Testis (tissue), 3 donors: ENCODE results near the gene IQCN. TPM values are rescaled to one million over a fixed set of nuclear protein-coding genes. Genes with fewer than 3 reads are reported as not detected.

Experiments used
- DNase-seq: peaks from one replicate; pipeline ENCODE4 v3.0.0-alpha.2; 2019
- H3K27ac ChIP-seq, 2 donors: fragments of 200-600 bp; sonication (generic); one replicate each; pipeline ENCODE4 v1.5.1; 2019
- H3K27me3 ChIP-seq: fragments of 200-600 bp; sonication (generic); one replicate; pipeline ENCODE4 v1.5.1; 2019
- H3K36me3 ChIP-seq: fragments of 200-600 bp; sonication (generic); one replicate; pipeline ENCODE4 v1.5.1; 2017; ENCODE audit warnings: low read depth; ENCODE audit errors: missing control alignments
- H3K4me1 ChIP-seq: fragments of 200-600 bp; sonication (generic); one replicate; pipeline ENCODE4 v1.5.1; 2019
- H3K4me3 ChIP-seq, 2 donors: fragments of 200-600 bp; sonication (generic); one replicate each; pipeline ENCODE4 v1.5.1; 2017 to 2019
- H3K9me3 ChIP-seq: fragments of 200-600 bp; sonication (generic); one replicate; pipeline ENCODE4 v1.5.1; 2017
- POLR2A ChIP-seq: fragments of 450-650 bp; IDR thresholded peaks from one replicate; pipeline ENCODE4 v1.6.1; 2017; ENCODE audit warnings: antibody characterized with exemption, mild to moderate bottlenecking, moderate library complexity
- WGBS, 2 donors: methylation state at CpG; one replicate each; pipeline ENCODE4 v1.1.5; 2018; 5-methylcytosine and 5-hydroxymethylcytosine counted together
- intact Hi-C: fragments of 100-400 bp; cut with DNase I; formaldehyde crosslinking; loops from one replicate; pipeline ENCODE4 v1.15.1; 2023; ENCODE audit warnings: low total_unique reads
- polyA plus RNA-seq: library from polyadenylated mRNA; stranded (reverse); fragments of 350-450 nt; fragmentation: Illumina TruSeq; extraction: RNeasy Lipid Tissue Mini Kit (QIAGEN cat#74804); gene quantifications from one replicate; pipeline ENCODE4 v1.2.3, GENCODE V29; 2014; ENCODE audit warnings: low read depth, low replicate concordance; ENCODE audit not compliant: insufficient read depth
- total RNA-seq, 2 donors: library from RNA; depleted of rRNA; stranded (reverse); fragments of >200 nt; gene quantifications; one replicate each; pipeline ENCODE4 v1.2.3, GENCODE V29; 2016
- TF ChIP-seq, protein P1 (sequence below), 3 experiments: fragments of 450-650 bp in 2 of 3; fragments of 200-600 bp in 1 of 3; sonication (generic) in 1 of 3; IDR thresholded peaks; one replicate each; pipeline ENCODE4 v1.5.1; 2016 to 2019; ENCODE audit warnings: antibody characterized with exemption in 3 of 3, mild to moderate bottlenecking in 2 of 3, moderate library complexity in 1 of 3

IQCN gene
- total and polyA plus RNA-seq, 3 donors from 2014 or later = 30.1 to 88.1 (median 62.3) TPM

DNA sequence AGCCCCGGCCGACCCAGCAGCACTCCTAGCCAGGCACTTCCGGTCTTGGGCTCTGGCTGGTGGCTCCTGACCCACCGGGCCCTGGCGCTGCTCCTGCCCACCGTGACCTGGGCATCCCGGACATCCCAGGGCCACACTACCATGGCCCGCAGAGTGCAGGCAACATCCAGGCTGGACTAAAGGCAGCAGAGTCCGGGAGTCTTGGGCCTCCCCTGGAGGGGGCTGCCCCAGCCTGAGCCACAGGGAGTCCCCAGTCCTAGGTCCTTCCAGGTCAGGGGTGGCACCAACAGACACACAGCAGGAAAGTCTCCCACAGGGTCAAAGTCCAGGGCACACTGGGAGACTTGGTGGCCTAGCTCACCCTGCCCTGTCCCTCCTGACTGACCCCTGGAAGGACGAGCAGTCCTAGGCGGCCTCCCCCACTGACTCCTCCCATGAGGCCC, 37.9 kb upstream of the IQCN start:
- Histone ChIP-seq H3K27ac (no peak overlapping the region), H3K4me1 (peaks cover 9% of the 10 kb centered on the region), H3K9me3 (no peaks in the 10 kb centered on the region), H3K27me3 (no peaks in the 10 kb centered on the region), H3K36me3 (no peaks in the 10 kb centered on the region), H3K4me3 (no peak overlapping the region)
- intact Hi-C loops = no loop called here
- TF ChIP-seq, protein P1, sequence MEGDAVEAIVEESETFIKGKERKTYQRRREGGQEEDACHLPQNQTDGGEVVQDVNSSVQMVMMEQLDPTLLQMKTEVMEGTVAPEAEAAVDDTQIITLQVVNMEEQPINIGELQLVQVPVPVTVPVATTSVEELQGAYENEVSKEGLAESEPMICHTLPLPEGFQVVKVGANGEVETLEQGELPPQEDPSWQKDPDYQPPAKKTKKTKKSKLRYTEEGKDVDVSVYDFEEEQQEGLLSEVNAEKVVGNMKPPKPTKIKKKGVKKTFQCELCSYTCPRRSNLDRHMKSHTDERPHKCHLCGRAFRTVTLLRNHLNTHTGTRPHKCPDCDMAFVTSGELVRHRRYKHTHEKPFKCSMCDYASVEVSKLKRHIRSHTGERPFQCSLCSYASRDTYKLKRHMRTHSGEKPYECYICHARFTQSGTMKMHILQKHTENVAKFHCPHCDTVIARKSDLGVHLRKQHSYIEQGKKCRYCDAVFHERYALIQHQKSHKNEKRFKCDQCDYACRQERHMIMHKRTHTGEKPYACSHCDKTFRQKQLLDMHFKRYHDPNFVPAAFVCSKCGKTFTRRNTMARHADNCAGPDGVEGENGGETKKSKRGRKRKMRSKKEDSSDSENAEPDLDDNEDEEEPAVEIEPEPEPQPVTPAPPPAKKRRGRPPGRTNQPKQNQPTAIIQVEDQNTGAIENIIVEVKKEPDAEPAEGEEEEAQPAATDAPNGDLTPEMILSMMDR (IDR thresholded peaks at IDR 0.05) = no peak
- TF ChIP-seq POLR2A = no peak
- 68 to 85% methylated on average over 3 to 11 of the region's 11 CpGs for WGBS, 2 donors
- no peak for DNase-seq

DNA sequence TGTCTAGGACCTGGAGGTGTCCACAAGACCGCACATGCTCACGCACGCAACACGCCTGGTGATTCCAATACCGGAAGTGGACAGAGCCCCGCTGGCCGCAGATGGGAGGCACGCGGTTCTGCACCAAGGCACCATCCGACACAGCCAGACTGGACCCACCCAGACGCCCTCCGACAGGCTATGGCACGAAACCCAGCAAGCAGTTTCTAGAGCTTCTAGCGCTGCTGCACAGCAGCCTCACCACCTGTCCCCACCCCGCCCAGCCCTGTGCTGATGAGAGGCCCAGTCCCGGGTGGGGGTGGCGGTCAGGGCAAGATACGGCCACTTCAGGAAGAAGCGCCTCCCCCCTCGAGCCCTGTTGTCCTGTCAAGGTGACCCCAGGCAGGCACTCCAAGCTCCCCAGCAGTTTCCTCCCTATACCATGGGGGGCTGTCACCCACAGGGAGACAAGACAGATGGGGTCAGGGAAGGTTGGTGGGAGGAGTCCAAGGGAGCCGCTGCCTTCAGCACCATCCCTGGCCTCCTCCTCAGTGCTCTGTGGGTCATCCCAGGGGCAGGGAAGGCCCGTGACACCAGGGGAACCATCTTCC, 37.3 kb upstream of the IQCN start:
- Histone ChIP-seq H3K4me3 (no peak overlapping the region), H3K9me3 (no peaks in the 10 kb centered on the region), H3K4me1 (peaks cover 11% of the 10 kb centered on the region), H3K36me3 (no peaks in the 10 kb centered on the region), H3K27ac (no peak overlapping the region), H3K27me3 (no peaks in the 10 kb centered on the region)
- 82 to 94% methylated on average over 6 to 20 of the region's 22 CpGs for WGBS, 2 donors
- no peak for TF ChIP-seq POLR2A
- TF ChIP-seq, protein P1 (IDR thresholded peaks at IDR 0.05) = no peak
- DNase-seq = no peak
- intact Hi-C loops = no loop called here

DNA sequence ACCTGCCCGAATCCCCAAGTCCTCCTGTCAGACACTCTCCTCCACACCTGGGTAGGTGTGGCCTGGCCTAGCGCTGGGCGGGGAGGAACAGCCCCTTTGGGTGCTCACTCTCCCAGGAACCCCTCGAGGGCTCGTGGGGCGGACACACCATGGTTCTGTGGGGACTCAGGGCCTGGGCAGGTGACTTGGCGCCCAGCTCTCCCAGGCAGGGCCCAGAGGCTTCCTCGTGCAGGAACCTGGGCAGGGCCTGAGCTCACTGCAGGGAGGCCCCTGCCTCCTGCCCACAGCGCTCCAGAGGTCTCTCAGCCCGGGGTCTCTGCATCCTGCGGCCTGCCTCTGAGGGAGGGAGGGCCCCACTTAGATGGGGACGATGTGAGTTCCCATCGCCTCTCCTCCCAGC, 36.7 kb upstream of the IQCN start:
- Histone ChIP-seq H3K4me1 (peaks cover 16% of the 10 kb centered on the region), H3K4me3 (no peak overlapping the region), H3K36me3 (no peaks in the 10 kb centered on the region), H3K27me3 (no peaks in the 10 kb centered on the region), H3K9me3 (no peaks in the 10 kb centered on the region), H3K27ac (no peak overlapping the region)
- 88 to 89% methylated on average over 8 to 13 of the region's 13 CpGs for WGBS, 2 donors
- intact Hi-C loops = no loop called here
- no peak for TF ChIP-seq POLR2A
- TF ChIP-seq, protein P1 (IDR thresholded peaks at IDR 0.05) = no peak
- no peak for DNase-seq

DNA sequence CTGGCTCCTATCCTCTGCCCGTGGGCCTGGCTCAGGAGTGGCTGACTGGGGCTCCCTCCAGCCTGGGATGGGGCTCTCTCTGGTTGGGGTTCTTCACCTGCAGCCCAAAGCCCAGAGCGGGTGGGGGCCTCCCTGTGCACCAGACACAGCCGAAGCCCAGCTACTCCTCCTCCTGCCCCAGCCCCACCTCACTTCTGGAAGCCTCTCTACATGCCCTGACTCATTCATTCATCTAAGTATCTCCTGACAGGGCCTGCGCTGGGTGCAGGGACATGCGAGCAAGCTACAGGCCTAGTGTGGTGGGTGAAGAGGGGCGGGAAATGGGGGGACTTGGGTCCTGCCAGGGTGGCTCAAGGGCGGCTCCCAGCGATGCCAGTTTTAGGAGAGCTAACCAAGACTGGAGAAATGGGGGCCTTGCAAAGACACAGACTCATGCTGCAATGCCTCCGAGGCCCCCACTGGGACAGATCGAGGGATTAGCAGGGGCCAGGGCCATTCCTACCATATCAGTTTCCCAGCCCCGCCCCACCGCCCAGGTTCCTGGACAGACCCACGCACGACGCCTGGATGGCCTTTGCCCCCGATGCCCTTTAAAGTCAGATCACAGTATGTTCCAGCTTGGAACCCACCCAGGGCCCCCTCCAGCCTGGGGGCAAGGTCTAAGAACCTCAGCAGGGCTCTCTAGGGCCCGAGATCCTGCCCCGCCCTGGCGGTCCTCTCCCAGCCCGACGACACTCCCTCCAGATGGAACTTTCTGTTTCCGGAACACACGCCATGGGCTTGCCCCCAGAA, 36.1 kb upstream of the IQCN start:
- no peak overlapping the region for H3K27ac ChIP-seq
- WGBS, 2 donors = 82 to 88% methylated on average over 13 to 23 of the region's 23 CpGs
- no peaks in the 10 kb centered on the region for H3K9me3 ChIP-seq
- H3K27me3 ChIP-seq = no peaks in the 10 kb centered on the region
- intact Hi-C loops = no loop called here
- H3K36me3 ChIP-seq = no peaks in the 10 kb centered on the region
- no peak for TF ChIP-seq POLR2A
- TF ChIP-seq, protein P1 (IDR thresholded peaks at IDR 0.05) = no peak
- H3K4me3 ChIP-seq = no peak overlapping the region
- DNase-seq = no peak
- peaks cover 22% of the 10 kb centered on the region for H3K4me1 ChIP-seq
